ENCODE measurements around the gene TMEM121. TPM values are rescaled to one million over a fixed set of nuclear protein-coding genes. Genes with fewer than 3 reads are reported as not detected.

TMEM121 gene
- polyA plus RNA-seq, 1 of the 3 experiments (the other 2 are of a cell fraction): 9.1 TPM

GRCh38 chr14:105529569-105530284 is 3.3 kb downstream of the TMEM121 start:
- CTCF ChIA-PET: interaction anchor here (0.6 to 5.8 kb wide), 10 partner anchors 8 to 159 kb away, joined by 3 to 61 read pairs (median 8); partner anchors contain the start of gene TEDC1

GRCh38 chr14:105530285-105531087 is 4.1 kb downstream of the TMEM121 start:
- Histone ChIP-seq H3F3A (replicated peaks; ENCODE audit: insufficient read depth) (peaks cover 6% of the 10 kb centered on the region), H3K36me3 (replicated peaks in 1 of 2; ENCODE audit: control insufficient read depth in 1 of 2, insufficient read depth in 2 of 2, low read length in 1 of 2) (peaks cover 0 to 2% of the 10 kb centered on the region in 2 experiments), H3K9me3 (no peaks in the 10 kb centered on the region), H3K79me2 (ENCODE audit: insufficient read depth) (no peaks in the 10 kb centered on the region), H3K4me2 (no peak overlapping the region), H3K27ac (ENCODE audit: low read depth in 2 of 2, low read length in 1 of 2) (no peak overlapping the region), H3K9ac (no peak overlapping the region), H3K4me1 (ENCODE audit: control insufficient read depth in 1 of 2, insufficient read depth in 2 of 2, low read depth in 1 of 2, low read length in 1 of 2) (peaks cover 4 to 17% of the 10 kb centered on the region in 2 experiments; a peak in 2 of 4 replicates), H3K27me3 (ENCODE audit: insufficient read depth) (no peaks in the 10 kb centered on the region), H3K4me3 (ENCODE audit: low read depth in 2 of 2, low read length in 1 of 2) (no peak overlapping the region), H2AFZ (ENCODE audit: low read depth) (no peak overlapping the region), H4K20me1 (ENCODE audit: insufficient read depth) (no peaks in the 10 kb centered on the region), H3K9me2 (no peaks in the 10 kb centered on the region)
- POLR2A ChIA-PET: no interaction called here
- 97% methylated on average over 12 of the region's 19 CpGs for WGBS (ENCODE audit: low lambda C conversion rate)
- no peak for DNase-seq
- CTCF ChIA-PET: interaction anchor here (2.2 to 5.8 kb wide), 4 partner anchors 39 to 160 kb away, joined by 6 to 61 read pairs (median 26); partner anchors contain the start of gene TEDC1
- TF ChIP-seq TCF12 (IDR thresholded peaks at IDR 0.05) (no peak), REST (IDR thresholded peaks at IDR 0.05; ENCODE audit: low read depth, low read length) (no peak), RAD21 (IDR thresholded peaks at IDR 0.05; ENCODE audit: low read length) (no peak), POLR2AphosphoS5 (IDR thresholded peaks at IDR 0.05; ENCODE audit: low read depth, low read length) (no peak), ELF1 (IDR thresholded peaks at IDR 0.05) (no peak), USF2 (IDR thresholded peaks at IDR 0.05; ENCODE audit: borderline replicate concordance, low read depth, low read length) (no peak), MEF2A (IDR thresholded peaks at IDR 0.05; ENCODE audit: borderline replicate concordance, low read depth) (no peak), IRF3 (IDR thresholded peaks at IDR 0.05; ENCODE audit: low read depth, low read length) (no peak), EP300 (IDR thresholded peaks at IDR 0.05; ENCODE audit: borderline replicate concordance in 1 of 2, low read depth in 1 of 2, low read length in 1 of 2) (no peak), TAF1 (IDR thresholded peaks at IDR 0.05; ENCODE audit: borderline replicate concordance, low read depth, low read length) (no peak), CHD2 (IDR thresholded peaks at IDR 0.05; ENCODE audit: low read length, partially characterized antibody) (no peak), CTCF (IDR thresholded peaks at IDR 0.05) (no peak), TEAD4 (IDR thresholded peaks at IDR 0.05; ENCODE audit: borderline replicate concordance, insufficient read depth) (no peak), FOSL2 (IDR thresholded peaks at IDR 0.05; ENCODE audit: borderline replicate concordance, low read depth) (no peak), NRF1 (IDR thresholded peaks at IDR 0.05; ENCODE audit: low read depth, low read length) (no peak)

More at GRCh38 chr14:105529569-105530284, 3.3 kb downstream of the TMEM121 start:
- Histone ChIP-seq H3K27me3 (ENCODE audit: insufficient read depth) (no peaks in the 10 kb centered on the region), H3K9ac (no peak overlapping the region), H3F3A (replicated peaks; ENCODE audit: insufficient read depth) (peaks cover 11% of the 10 kb centered on the region), H2AFZ (ENCODE audit: low read depth) (no peak overlapping the region), H3K79me2 (ENCODE audit: insufficient read depth) (no peaks in the 10 kb centered on the region), H4K20me1 (ENCODE audit: insufficient read depth) (no peaks in the 10 kb centered on the region), H3K4me3 (ENCODE audit: low read depth in 2 of 2, low read length in 1 of 2) (no peak overlapping the region), H3K4me1 (ENCODE audit: control insufficient read depth in 1 of 2, insufficient read depth in 2 of 2, low read depth in 1 of 2, low read length in 1 of 2) (peaks cover 4 to 17% of the 10 kb centered on the region in 2 experiments; a peak in 2 of 4 replicates), H3K27ac (ENCODE audit: low read depth in 2 of 2, low read length in 1 of 2) (no peak overlapping the region), H3K4me2 (no peak overlapping the region), H3K9me2 (no peaks in the 10 kb centered on the region), H3K9me3 (no peaks in the 10 kb centered on the region), H3K36me3 (replicated peaks in 1 of 2; ENCODE audit: control insufficient read depth in 1 of 2, insufficient read depth in 2 of 2, low read length in 1 of 2) (peaks cover 0 to 2% of the 10 kb centered on the region in 2 experiments)
- WGBS (ENCODE audit: low lambda C conversion rate): 95% methylated on average over 52 of the region's 63 CpGs
- TF ChIP-seq FOXJ3 (CRISPR knock-in tag; IDR thresholded peaks at IDR 0.05) (no peak), RCOR1 (IDR thresholded peaks at IDR 0.05; ENCODE audit: low read length) (no peak), NRF1 (IDR thresholded peaks at IDR 0.05; ENCODE audit: low read depth, low read length) (no peak), GATA2 (CRISPR knock-in tag; IDR thresholded peaks at IDR 0.05) (no peak), RXRA (IDR thresholded peaks at IDR 0.05; ENCODE audit: borderline replicate concordance, low read depth) (no peak), CHD2 (IDR thresholded peaks at IDR 0.05; ENCODE audit: low read length, partially characterized antibody) (no peak)
- POLR2A ChIA-PET: interaction anchor here (0.6 kb wide), 1 partner anchor 160 kb away, joined by 3 read pairs; no protein-coding TSS in a partner anchor
- no peak for DNase-seq

All from SK-N-SH (cell line).